KOPT-K1 (cell line): ENCODE measurements around the gene REXO5.
"Not testable (repeated sequence)": the region's sequence is repeated elsewhere in the genome, so short reads cannot be mapped to it uniquely, and the experiment has no call there.

Experiments
- H3K27ac ChIP-seq: fragments of 200-600 bp; sonication (generic); 2 replicates; pipeline ENCODE4 v1.5.1; 2016; ENCODE audit warnings: antibody characterized with exemption, mild to moderate bottlenecking, low read depth, low read length; ENCODE audit not compliant: poor library complexity, severe bottlenecking
- H3K36me3 ChIP-seq: fragments of 200-600 bp; sonication (generic); 2 replicates; pipeline ENCODE4 v1.5.1; 2017; ENCODE audit warnings: antibody characterized with exemption, mild to moderate bottlenecking, low read length, moderate library complexity; ENCODE audit not compliant: insufficient read depth
- H3K9me3 ChIP-seq: fragments of 200-600 bp; sonication (generic); 2 replicates; pipeline ENCODE4 v1.5.1; 2017; ENCODE audit warnings: antibody characterized with exemption, low read length, mild to moderate bottlenecking; ENCODE audit not compliant: insufficient read depth, poor library complexity, severe bottlenecking

The REXO5 gene

GRCh38 chr16:20806168-20807050, at the start of gene REXO5, which contains the start of gene ERI2:
REXO5 (plus strand) TSS chr16:20806527; CDS start chr16:20806954, 427 bp downstream.
ERI2 (minus strand) TSS chr16:20806472; CDS start chr16:20806430, 42 bp downstream.
- no peaks in the 10 kb centered on the region for H3K9me3 ChIP-seq
- peaks cover 11% of the 10 kb centered on the region; the same call in 1 of the 2 replicates for H3K36me3 ChIP-seq
- peak within 1 kb of the TSS; percentile 98 for H3K27ac ChIP-seq

- no peaks in the 10 kb centered on the region for H3K36me3 ChIP-seq
- H3K27ac ChIP-seq: no peak overlapping the region
- peaks cover 19% of the 10 kb centered on the region for H3K9me3 ChIP-seq
Measured at GRCh38 chr16:20760346-20760745, 46.0 kb upstream of the REXO5 start.

GRCh38 chr16:20761175-20761574, 45.2 kb upstream of the REXO5 start:
- peaks cover 19% of the 10 kb centered on the region for H3K9me3 ChIP-seq
- H3K36me3 ChIP-seq: no peaks in the 10 kb centered on the region
- no peak overlapping the region for H3K27ac ChIP-seq

GRCh38 chr16:20762404-20763123, 43.8 kb upstream of the REXO5 start:
- no peak overlapping the region for H3K27ac ChIP-seq
- no peaks in the 10 kb centered on the region for H3K36me3 ChIP-seq
- H3K9me3 ChIP-seq: peaks cover 19% of the 10 kb centered on the region

DNA sequence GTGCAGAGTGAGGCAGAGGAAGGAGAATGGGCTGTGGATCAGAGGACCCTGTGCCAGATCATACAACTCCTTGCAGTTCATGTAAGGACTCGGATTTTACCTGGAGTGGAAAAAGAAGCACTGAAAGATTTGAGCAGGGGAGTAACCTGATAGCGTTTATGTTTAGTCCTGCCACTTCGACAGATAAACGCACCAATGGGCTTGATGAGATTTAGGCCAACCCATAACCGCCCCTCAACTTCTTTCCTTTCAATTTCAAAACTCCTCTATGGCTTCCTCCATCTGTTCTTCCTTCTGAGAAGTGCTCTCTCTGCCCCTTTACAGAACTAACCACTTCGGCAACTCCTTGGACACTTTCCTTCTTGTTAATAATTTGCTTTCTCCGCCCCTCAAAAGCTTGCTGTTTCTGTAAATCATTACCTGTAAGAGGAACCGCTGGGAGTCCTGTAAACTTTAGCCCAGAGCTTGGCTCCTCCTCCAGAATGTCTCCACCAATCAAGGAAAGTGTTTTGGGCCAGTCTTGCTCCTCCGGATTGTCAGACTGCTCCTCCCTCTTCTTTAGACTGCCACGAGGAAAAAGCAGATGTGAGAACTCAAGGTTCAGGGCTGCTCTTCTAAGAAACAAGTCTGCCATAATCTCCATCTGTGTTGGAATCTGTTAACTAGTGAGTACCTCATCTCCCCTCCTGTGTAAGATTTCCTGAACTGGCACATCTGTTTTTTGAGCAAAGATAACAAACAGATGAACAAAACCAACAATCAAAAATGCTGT, 42.7 kb upstream of the REXO5 start, which contains the start of gene ACSM3:
ACSM3 (plus strand) TSS at position 554 of the 772 bp plus-strand sequence. CDS start 6,021 bp downstream, outside the sequence.
- H3K36me3 ChIP-seq: no peaks in the 10 kb centered on the region
- peaks cover 19% of the 10 kb centered on the region for H3K9me3 ChIP-seq
- H3K27ac ChIP-seq: no peak within 1 kb of the TSS

DNA sequence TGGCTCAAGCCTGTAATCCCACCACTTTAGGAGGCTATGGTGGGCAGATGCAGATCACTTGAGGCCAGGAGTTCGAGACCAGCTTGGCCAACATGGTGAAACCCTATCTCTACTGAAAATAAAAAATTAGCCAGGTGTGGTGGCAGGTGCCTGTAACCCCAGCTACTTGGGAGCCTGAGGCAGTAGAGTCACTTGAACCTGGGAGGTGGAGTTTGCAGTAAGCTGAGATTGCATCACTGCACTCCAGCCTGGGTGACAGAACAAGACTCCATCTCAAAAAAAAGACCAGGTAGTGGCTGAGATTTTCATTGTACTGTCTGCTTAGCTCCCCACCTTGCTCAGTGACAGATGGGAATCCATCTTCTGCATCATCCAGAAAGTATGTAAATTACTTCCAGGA, 41.9 kb upstream of the REXO5 start:
- H3K9me3 ChIP-seq: peaks cover 19% of the 10 kb centered on the region

DNA sequence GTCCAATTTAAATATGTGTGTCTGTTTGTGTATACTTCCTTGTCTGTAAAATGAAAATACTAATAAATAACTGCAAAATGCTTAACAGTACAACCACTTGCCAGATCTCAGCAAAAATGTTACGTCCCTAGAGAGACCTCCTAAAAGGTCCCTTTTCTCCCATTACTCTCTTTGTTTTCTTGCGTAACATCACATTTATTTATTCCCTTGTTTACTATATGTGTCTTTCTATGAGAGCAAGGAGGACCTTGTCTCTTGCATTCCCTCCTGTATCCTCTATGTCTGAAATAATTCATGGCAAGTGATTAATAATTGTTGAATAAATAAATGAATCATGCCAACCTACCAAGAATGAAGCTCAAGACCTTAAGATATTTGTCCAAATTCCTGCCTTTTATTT, 40.6 kb upstream of the REXO5 start:
- H3K27ac ChIP-seq: no peak overlapping the region
- no peaks in the 10 kb centered on the region for H3K36me3 ChIP-seq

More for the DNA sequence above, 41.9 kb upstream of the REXO5 start:
- H3K27ac ChIP-seq, H3K36me3 ChIP-seq: not testable (repeated sequence)

GRCh38 chr16:20766294-20766693, 40.0 kb upstream of the REXO5 start:
- Histone ChIP-seq H3K9me3 (peaks cover 19% of the 10 kb centered on the region), H3K36me3 (no peaks in the 10 kb centered on the region), H3K27ac (no peak overlapping the region)

More for the DNA sequence above, 40.6 kb upstream of the REXO5 start:
- H3K9me3 ChIP-seq: peaks cover 19% of the 10 kb centered on the region

- Histone ChIP-seq H3K27ac (no peak overlapping the region), H3K36me3 (no peaks in the 10 kb centered on the region), H3K9me3 (peaks cover 9% of the 10 kb centered on the region)
Measured at GRCh38 chr16:20767577-20767976, 38.8 kb upstream of the REXO5 start.

DNA sequence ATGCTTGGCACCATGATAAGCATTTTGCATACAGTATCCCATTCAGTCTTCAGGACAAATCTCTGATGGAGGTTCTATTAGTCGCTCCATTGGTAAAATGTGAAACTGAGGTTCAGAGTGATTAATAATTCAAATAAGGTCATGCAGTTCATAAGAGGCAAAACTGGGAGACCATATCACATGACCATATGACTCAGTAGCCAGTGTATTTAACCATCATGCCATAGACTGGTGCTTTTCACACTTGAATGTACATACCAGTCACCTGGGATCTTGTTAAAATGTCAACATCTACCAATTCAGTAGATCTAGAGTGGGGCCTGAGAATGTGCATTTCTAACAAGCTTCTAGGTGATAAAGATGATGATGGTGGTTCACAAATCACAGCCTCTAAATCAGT, 38.2 kb upstream of the REXO5 start:
- H3K36me3 ChIP-seq: no peaks in the 10 kb centered on the region
- peaks cover 4% of the 10 kb centered on the region for H3K9me3 ChIP-seq
- no peak overlapping the region for H3K27ac ChIP-seq

- H3K9me3 ChIP-seq: no peaks in the 10 kb centered on the region
- H3K27ac ChIP-seq: no peak overlapping the region
- no peaks in the 10 kb centered on the region for H3K36me3 ChIP-seq
Measured at GRCh38 chr16:20768818-20769217, 37.5 kb upstream of the REXO5 start.

GRCh38 chr16:20773679-20774078, 32.6 kb upstream of the REXO5 start:
- Histone ChIP-seq H3K9me3 (no peaks in the 10 kb centered on the region), H3K27ac (no peak overlapping the region), H3K36me3 (no peaks in the 10 kb centered on the region)

- no peak overlapping the region for H3K27ac ChIP-seq
- no peaks in the 10 kb centered on the region for H3K9me3 ChIP-seq
- H3K36me3 ChIP-seq: no peaks in the 10 kb centered on the region
Measured at GRCh38 chr16:20774703-20775362, 31.5 kb upstream of the REXO5 start.

DNA sequence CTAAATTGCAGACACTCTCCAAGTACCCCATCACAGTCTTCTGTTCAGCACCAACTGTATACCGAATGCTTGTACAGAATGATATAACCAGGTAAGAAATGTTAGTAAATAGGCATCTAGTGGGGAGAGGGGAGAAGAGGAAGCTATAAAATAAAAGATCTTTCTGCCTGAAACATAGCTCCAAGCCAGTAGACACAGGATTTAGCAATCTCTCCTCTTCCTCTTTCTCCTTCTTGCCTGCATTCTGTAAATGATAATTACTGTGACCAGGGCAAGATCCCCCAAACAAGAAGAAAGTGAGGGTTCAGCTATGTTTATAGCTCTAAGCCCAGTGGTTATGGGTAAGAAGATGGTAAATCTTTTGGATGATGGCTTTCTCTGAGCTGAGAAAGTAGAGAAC, 24.6 kb upstream of the REXO5 start:
- Histone ChIP-seq H3K27ac (no peak overlapping the region), H3K9me3 (no peaks in the 10 kb centered on the region), H3K36me3 (no peaks in the 10 kb centered on the region)
